Measurements from ENCODE around the gene NOTCH1. TPM values are rescaled to one million over a fixed set of nuclear protein-coding genes. Genes with fewer than 3 reads are reported as not detected.

The NOTCH1 gene
- total RNA-seq, 1 donor = 10.5 TPM

DNA sequence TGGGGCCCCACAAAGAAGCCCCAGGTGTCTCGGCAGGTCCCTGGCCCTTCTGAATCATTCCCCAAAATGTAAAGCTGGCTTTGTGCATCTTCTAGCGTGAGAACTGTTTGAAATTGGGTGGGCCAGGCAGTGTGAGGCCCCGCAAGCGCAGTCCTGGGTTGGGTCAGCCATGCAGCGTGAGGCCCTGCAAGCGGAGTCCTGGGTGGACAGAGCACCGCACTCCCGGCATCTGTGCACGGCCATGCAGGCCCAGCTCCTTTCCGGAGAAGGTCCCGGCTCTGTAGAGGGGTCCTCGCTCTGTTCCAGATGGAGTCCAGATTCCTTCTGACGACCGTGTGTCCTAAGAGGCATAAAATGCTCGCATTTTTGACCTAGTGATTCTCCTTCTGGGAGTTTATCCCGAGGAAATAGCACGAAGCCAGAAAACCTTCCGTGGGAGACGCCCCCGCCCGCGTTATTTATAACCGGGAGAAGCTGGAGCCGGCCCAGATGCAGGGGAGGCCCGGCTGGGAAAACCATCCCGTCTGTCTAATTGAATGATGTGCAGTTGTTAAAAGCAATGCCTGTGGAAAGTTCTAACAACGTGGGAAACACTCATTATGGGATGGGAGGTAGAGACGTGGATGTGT is 19.4 kb upstream of the NOTCH1 start:
- no peak overlapping the region for H2AFZ ChIP-seq (ENCODE audit: low read length)
- H3K4me2 ChIP-seq (ENCODE audit: insufficient read depth, low read length) = peak overlapping the region; percentile 21
- peak overlapping the region; percentile 45 for H3K27ac ChIP-seq (ENCODE audit: low read depth, low read length)
- no peaks in the 10 kb centered on the region for H3K36me3 ChIP-seq (ENCODE audit: insufficient read depth, low read length)
- H4K20me1 ChIP-seq (ENCODE audit: insufficient read depth, low read length) = no peaks in the 10 kb centered on the region
- no peaks in the 10 kb centered on the region for H3K27me3 ChIP-seq (ENCODE audit: insufficient read depth, low read length)
- TF ChIP-seq, protein P1, sequence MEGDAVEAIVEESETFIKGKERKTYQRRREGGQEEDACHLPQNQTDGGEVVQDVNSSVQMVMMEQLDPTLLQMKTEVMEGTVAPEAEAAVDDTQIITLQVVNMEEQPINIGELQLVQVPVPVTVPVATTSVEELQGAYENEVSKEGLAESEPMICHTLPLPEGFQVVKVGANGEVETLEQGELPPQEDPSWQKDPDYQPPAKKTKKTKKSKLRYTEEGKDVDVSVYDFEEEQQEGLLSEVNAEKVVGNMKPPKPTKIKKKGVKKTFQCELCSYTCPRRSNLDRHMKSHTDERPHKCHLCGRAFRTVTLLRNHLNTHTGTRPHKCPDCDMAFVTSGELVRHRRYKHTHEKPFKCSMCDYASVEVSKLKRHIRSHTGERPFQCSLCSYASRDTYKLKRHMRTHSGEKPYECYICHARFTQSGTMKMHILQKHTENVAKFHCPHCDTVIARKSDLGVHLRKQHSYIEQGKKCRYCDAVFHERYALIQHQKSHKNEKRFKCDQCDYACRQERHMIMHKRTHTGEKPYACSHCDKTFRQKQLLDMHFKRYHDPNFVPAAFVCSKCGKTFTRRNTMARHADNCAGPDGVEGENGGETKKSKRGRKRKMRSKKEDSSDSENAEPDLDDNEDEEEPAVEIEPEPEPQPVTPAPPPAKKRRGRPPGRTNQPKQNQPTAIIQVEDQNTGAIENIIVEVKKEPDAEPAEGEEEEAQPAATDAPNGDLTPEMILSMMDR (IDR thresholded peaks at IDR 0.05; ENCODE audit: extremely low read depth, low read depth, low read length) = no peak
- no peaks in the 10 kb centered on the region for H3K79me2 ChIP-seq (ENCODE audit: insufficient read depth, low read length)
- H3K4me3 ChIP-seq (ENCODE audit: insufficient read depth, low read length) = no peak overlapping the region
- H3K9me3 ChIP-seq (ENCODE audit: low read depth, low read length) = no peaks in the 10 kb centered on the region
- peak; percentile 77 for DNase-seq (ENCODE audit: insufficient read length, low spot score, missing footprints)
- peaks cover 31% of the 10 kb centered on the region for H3K4me1 ChIP-seq (ENCODE audit: insufficient read depth, low read length)

DNA sequence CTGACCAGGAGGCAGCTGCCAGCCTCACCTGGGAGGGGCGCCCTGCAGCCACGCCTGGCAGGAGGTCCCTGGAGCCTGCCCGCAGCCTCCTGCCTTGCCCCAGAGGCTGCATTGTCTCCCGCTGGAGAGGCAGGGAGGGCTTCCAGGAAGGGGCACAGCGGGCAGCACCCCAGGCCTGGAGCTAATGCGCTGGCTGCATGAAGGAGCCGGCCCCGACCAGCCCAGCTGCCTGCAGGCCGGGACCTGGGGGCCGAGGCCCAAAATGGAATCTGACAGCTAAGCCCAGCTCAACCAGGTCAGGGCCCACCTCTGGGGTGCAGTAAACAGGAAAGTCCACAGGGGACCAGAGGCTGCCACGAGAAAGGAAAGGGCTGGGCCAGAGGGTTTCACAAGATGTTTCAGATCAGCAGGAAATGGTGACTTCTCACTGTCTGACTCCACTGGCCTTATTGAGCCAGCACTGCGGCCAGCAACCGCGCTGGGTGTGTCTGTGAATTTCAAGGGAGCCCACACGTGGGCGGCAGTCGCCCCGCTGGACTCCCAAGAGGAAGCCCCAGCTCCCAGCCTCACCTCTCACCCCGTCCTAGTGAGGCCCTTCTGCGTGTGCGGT is 18.6 kb upstream of the NOTCH1 start:
- Histone ChIP-seq H3K4me1 (ENCODE audit: insufficient read depth, low read length) (peaks cover 31% of the 10 kb centered on the region), H3K4me2 (ENCODE audit: insufficient read depth, low read length) (peak overlapping the region; percentile 21), H3K27me3 (ENCODE audit: insufficient read depth, low read length) (no peaks in the 10 kb centered on the region), H4K20me1 (ENCODE audit: insufficient read depth, low read length) (no peaks in the 10 kb centered on the region), H3K9me3 (ENCODE audit: low read depth, low read length) (no peaks in the 10 kb centered on the region), H3K27ac (ENCODE audit: low read depth, low read length) (peak overlapping the region; percentile 45), H3K36me3 (ENCODE audit: insufficient read depth, low read length) (no peaks in the 10 kb centered on the region), H3K4me3 (ENCODE audit: insufficient read depth, low read length) (no peak overlapping the region), H3K79me2 (ENCODE audit: insufficient read depth, low read length) (no peaks in the 10 kb centered on the region), H2AFZ (ENCODE audit: low read length) (no peak overlapping the region)
- TF ChIP-seq, protein P1 (IDR thresholded peaks at IDR 0.05; ENCODE audit: extremely low read depth, low read depth, low read length) = peak; percentile 23
- DNase-seq (ENCODE audit: insufficient read length, low spot score, missing footprints) = peak; percentile 97

DNA sequence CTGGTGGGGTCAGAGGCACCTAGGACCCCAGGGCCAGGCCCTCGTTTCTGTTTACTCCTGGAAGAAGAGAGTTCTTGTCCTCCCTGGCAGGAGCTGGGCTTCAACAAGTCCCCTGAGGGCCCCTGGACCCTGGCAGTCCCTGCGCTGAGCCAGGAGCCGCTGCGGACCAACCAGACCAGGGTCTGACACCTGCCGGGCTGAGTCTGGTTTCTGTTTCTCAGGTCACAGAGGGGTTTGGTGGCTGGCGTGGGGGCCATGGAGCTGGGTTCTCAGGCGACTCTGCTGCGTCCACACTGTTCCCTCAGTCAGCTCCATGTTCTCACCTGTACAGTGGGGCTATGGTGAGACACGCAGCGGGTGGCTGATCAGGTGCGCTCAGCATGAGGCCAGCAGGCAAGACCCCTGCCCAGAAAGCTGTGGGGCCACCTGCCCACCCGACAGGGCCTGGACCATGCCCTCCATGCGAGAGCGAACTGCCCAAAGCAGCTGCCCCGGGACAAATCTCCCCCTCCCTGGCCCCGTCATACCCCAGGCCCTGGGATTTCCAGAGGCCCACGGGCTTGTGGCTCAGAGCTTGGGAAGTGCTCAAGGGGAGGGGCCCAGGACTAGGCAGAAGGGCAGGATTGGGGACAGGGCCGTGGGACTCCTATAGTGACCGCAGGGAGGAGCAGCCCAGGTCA is 17.9 kb upstream of the NOTCH1 start:
- peaks cover 3% of the 10 kb centered on the region for H3K9me3 ChIP-seq (ENCODE audit: low read depth, low read length)
- no peak overlapping the region for H3K27ac ChIP-seq (ENCODE audit: low read depth, low read length)
- no peaks in the 10 kb centered on the region for H3K79me2 ChIP-seq (ENCODE audit: insufficient read depth, low read length)
- no peak overlapping the region for H3K4me2 ChIP-seq (ENCODE audit: insufficient read depth, low read length)
- no peak overlapping the region for H3K4me3 ChIP-seq (ENCODE audit: insufficient read depth, low read length)
- H4K20me1 ChIP-seq (ENCODE audit: insufficient read depth, low read length) = no peaks in the 10 kb centered on the region
- TF ChIP-seq, protein P1 (IDR thresholded peaks at IDR 0.05; ENCODE audit: extremely low read depth, low read depth, low read length) = no peak
- H3K4me1 ChIP-seq (ENCODE audit: insufficient read depth, low read length) = peaks cover 31% of the 10 kb centered on the region
- no peaks in the 10 kb centered on the region for H3K27me3 ChIP-seq (ENCODE audit: insufficient read depth, low read length)
- no peaks in the 10 kb centered on the region for H3K36me3 ChIP-seq (ENCODE audit: insufficient read depth, low read length)
- DNase-seq (ENCODE audit: insufficient read length, low spot score, missing footprints) = peak; percentile 81
- H2AFZ ChIP-seq (ENCODE audit: low read length) = no peak overlapping the region

All from osteoblast (primary cell).